Upper lobe of right lung (tissue), 1 donor: ENCODE measurements around the gene KIF14. TPM values are rescaled to one million over a fixed set of nuclear protein-coding genes. Genes with fewer than 3 reads are reported as not detected.

Experiments used
- ATAC-seq: fragments of 200-7000 bp; cut with Tn5 transposase; one replicate; pipeline ENCODE4 v1.9.1; 2020; ENCODE audit warnings: mild to moderate bottlenecking, moderate library complexity
- DNase-seq: peaks from one replicate; pipeline ENCODE4 v3.0.0-alpha.2; 2020
- H3K27ac ChIP-seq: fragments of 200-600 bp; one replicate; pipeline ENCODE4 v1.8.0; 2022
- H3K27me3 ChIP-seq: fragments of 200-600 bp; one replicate; pipeline ENCODE4 v1.8.0; 2022; ENCODE audit warnings: mild to moderate bottlenecking
- H3K36me3 ChIP-seq: fragments of 200-600 bp; one replicate; pipeline ENCODE4 v1.8.0; 2022
- H3K4me1 ChIP-seq: fragments of 200-600 bp; one replicate; pipeline ENCODE4 v1.8.0; 2022
- H3K4me3 ChIP-seq: fragments of 200-600 bp; one replicate; pipeline ENCODE4 v1.8.0; 2022; ENCODE audit warnings: mild to moderate bottlenecking
- H3K9me3 ChIP-seq: fragments of 200-600 bp; one replicate; pipeline ENCODE4 v1.8.0; 2022
- intact Hi-C: fragments of 100-400 bp; cut with DNase I; formaldehyde crosslinking; loops from one replicate; pipeline ENCODE4 v1.11.0; 2022
- total RNA-seq: library from RNA; stranded (reverse); fragmentation: NEBNext Ultra II Directional; extraction: Animal tissue kit (Norgen Biotek cat#: 25700); gene quantifications from one replicate; pipeline ENCODE4 v1.2.1, GENCODE V29; 2021
- TF ChIP-seq, protein P1 (sequence below): fragments of 200-600 bp; IDR thresholded peaks from one replicate; pipeline ENCODE4 v1.8.0; 2022; ENCODE audit warnings: antibody characterized with exemption
- donor health status: DM: no; HTN: yes; CAD: no; lungs with severe emphysema.

Gene KIF14
- total RNA-seq, 1 donor from 2014 or later: 0.23 TPM

DNA sequence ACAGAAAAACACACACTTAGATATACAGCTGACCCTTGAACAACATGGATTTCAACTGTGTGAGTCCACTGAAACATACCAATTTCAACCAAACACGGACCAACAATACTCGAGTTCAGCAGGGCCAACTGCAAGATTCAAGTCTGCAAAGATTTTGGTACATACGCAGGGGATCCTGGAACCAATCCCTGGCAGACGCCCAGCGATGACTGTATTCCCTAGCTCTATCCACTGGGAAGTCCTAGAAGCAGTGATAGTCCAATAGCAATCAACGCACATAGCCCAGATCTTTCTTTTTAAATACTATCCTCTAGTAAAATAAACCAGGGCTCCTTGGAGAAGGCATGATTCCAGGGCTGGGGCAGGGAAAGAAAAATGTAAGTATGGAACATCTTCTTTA is 40.2 kb upstream of the KIF14 start:
- H3K4me3 ChIP-seq: no peak overlapping the region
- H3K27me3 ChIP-seq: no peaks in the 10 kb centered on the region
- intact Hi-C loops: no loop called here
- no peaks in the 10 kb centered on the region for H3K9me3 ChIP-seq
- H3K4me1 ChIP-seq: peaks cover 3% of the 10 kb centered on the region
- ATAC-seq: no peak
- TF ChIP-seq, protein P1, sequence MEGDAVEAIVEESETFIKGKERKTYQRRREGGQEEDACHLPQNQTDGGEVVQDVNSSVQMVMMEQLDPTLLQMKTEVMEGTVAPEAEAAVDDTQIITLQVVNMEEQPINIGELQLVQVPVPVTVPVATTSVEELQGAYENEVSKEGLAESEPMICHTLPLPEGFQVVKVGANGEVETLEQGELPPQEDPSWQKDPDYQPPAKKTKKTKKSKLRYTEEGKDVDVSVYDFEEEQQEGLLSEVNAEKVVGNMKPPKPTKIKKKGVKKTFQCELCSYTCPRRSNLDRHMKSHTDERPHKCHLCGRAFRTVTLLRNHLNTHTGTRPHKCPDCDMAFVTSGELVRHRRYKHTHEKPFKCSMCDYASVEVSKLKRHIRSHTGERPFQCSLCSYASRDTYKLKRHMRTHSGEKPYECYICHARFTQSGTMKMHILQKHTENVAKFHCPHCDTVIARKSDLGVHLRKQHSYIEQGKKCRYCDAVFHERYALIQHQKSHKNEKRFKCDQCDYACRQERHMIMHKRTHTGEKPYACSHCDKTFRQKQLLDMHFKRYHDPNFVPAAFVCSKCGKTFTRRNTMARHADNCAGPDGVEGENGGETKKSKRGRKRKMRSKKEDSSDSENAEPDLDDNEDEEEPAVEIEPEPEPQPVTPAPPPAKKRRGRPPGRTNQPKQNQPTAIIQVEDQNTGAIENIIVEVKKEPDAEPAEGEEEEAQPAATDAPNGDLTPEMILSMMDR: no peak
- H3K27ac ChIP-seq: no peak overlapping the region
- no peak for DNase-seq
- H3K36me3 ChIP-seq: peaks cover 66% of the 10 kb centered on the region

DNA sequence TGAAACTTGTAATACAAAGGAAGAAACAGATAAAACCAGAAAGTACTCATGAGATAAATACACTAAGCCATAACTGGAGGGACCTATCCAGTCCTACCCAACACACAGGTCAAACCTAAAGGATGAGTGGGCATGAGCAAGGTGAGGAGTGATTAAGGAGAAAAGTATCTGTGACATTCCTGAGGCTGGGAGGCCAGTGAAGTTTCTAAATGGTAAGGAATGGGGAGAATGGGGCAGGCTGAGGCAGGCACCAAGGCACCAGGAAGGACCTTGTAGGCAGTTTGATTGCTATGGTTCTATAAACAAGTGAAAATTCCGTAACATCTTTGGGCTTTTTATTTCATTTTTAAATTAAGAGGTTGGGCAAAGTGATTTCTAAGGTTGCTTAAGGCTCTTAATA is 38.7 kb upstream of the KIF14 start:
- Histone ChIP-seq H3K36me3 (peaks cover 72% of the 10 kb centered on the region), H3K27me3 (no peaks in the 10 kb centered on the region), H3K4me1 (no peaks in the 10 kb centered on the region), H3K27ac (no peak overlapping the region), H3K9me3 (no peaks in the 10 kb centered on the region), H3K4me3 (no peak overlapping the region)
- DNase-seq (no peak), ATAC-seq (no peak)
- intact Hi-C loops: no loop called here
- TF ChIP-seq, protein P1: no peak

DNA sequence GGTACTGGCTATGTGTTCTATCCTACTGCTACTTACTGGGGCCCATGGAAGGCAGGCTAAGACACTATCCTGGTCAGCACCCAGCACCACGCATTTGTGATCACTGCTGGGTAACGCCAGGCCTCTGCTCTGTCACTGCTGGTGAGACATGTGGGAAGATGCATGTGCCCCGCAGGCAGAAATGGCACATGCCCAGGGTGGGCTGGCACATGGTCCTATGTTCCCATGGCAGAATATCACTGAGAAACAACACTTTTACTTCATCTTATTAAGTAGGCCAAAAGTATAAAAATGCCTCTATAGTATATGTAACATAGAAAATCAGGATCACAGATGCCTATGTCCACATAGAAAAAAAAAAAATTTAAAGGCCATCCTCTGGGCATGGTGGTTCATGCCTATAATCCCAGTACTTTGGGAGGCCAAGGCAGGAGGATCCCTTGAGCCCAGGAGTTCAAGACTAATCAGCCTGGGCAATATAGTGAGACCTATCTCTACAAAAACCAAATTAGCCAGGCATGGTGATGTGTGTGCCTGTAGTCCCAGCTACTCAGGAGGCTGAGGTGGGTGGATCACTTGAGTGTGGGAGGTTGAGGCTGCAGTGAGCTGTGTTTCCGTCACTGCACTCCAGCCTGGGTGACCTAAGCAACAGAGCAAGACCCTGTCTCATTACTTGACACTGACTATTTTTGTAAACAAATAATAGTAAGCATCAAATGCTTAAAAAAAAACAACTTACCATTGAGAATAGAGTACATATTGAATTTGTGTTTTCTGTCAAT is 37.7 kb upstream of the KIF14 start:
- no peaks in the 10 kb centered on the region for H3K9me3 ChIP-seq
- H3K27me3 ChIP-seq: no peaks in the 10 kb centered on the region
- no peak overlapping the region for H3K4me3 ChIP-seq
- H3K36me3 ChIP-seq: peaks cover 70% of the 10 kb centered on the region
- no peak for DNase-seq
- no peak for ATAC-seq
- no peaks in the 10 kb centered on the region for H3K4me1 ChIP-seq
- TF ChIP-seq, protein P1: no peak
- no peak overlapping the region for H3K27ac ChIP-seq
- intact Hi-C loops: no loop called here

DNA sequence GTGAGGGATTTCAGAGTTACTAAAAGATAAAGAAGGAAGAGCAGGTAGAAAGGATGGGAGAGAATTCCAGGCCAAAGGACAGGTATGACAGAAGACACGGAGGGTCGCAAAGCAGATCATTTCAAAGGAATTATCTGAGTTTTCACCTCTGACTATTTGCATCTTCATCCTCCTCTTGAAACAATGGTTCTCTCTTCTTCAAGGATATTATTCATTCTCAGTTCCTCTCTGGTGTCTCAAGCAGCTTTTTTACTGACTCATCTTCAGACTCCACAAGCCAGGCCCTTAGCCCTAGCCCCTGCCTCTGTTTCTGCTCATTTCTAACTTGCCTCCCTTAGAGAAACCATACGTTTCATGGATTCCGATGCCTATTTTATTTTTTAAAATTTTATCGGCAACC is 34.1 kb upstream of the KIF14 start:
- DNase-seq (no peak), ATAC-seq (no peak)
- TF ChIP-seq, protein P1: no peak
- Histone ChIP-seq H3K4me3 (no peak overlapping the region), H3K27ac (no peak overlapping the region), H3K9me3 (no peaks in the 10 kb centered on the region), H3K4me1 (no peaks in the 10 kb centered on the region), H3K27me3 (no peaks in the 10 kb centered on the region), H3K36me3 (peaks cover 52% of the 10 kb centered on the region)
- intact Hi-C loops: no loop called here

DNA sequence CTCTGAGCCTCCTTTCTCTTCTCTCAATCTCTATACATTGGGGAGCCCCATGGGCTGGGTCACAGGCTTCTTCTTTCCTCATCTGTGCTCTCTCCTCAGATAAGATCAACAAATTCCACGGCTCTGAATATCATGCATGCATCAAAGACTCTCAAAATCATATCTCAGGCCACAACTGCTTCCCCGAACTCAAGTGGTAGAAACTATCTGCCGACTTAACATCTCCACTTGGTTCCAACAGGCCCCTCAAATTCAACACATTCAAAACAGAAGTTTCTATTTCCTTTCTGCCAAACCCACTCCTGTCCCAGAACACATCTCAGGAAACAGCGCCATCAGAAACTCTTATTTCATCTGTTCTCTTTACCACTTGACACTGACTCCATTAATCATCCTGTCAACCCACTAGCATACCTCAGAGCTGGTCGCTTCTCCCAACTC is 32.5 kb upstream of the KIF14 start:
- ATAC-seq: no peak
- TF ChIP-seq, protein P1: no peak
- peaks cover 52% of the 10 kb centered on the region for H3K36me3 ChIP-seq
- no peak overlapping the region for H3K4me3 ChIP-seq
- no peaks in the 10 kb centered on the region for H3K4me1 ChIP-seq
- H3K9me3 ChIP-seq: no peaks in the 10 kb centered on the region
- intact Hi-C loops: no loop called here
- no peak for DNase-seq
- no peaks in the 10 kb centered on the region for H3K27me3 ChIP-seq
- H3K27ac ChIP-seq: no peak overlapping the region
